NCI-H526 treated with DMSO at 0.1 percent for 48 hours (cell line): ENCODE data around the gene ARMC9.
"Not testable (repeated sequence)": the region's sequence is repeated elsewhere in the genome, so short reads cannot be mapped to it uniquely, and the experiment has no call there.

Source experiments
- DNase-seq: peaks from one replicate; lab custom pipeline; 2025; lab: John Stamatoyannopoulos, UW

The ARMC9 gene

GRCh38 chr2:231399046-231399852, 200.8 kb downstream of the ARMC9 start:
- no peak for DNase-seq

- no peak for DNase-seq
Measured at GRCh38 chr2:231399853-231400680, 201.6 kb downstream of the ARMC9 start.

- not testable (repeated sequence) for DNase-seq
Measured at GRCh38 chr2:231400681-231401080, 202.2 kb downstream of the ARMC9 start.

GRCh38 chr2:231401101-231401500, 202.7 kb downstream of the ARMC9 start:
- not testable (repeated sequence) for DNase-seq

GRCh38 chr2:231403421-231404182, 205.2 kb downstream of the ARMC9 start:
- not testable (repeated sequence) for DNase-seq

- DNase-seq, result not testable (repeated sequence)
Measured at GRCh38 chr2:231404183-231404578, 205.8 kb downstream of the ARMC9 start.

- DNase-seq, result not testable (repeated sequence)
Measured at GRCh38 chr2:231405601-231406367, 207.4 kb downstream of the ARMC9 start.

GRCh38 chr2:231407686-231408085, 209.3 kb downstream of the ARMC9 start:
- DNase-seq, result not testable (repeated sequence)

- not testable (repeated sequence) for DNase-seq
Measured at GRCh38 chr2:231408304-231408703, 209.9 kb downstream of the ARMC9 start.

- no peak for DNase-seq
Measured at GRCh38 chr2:231409776-231410175, 211.3 kb downstream of the ARMC9 start.

GRCh38 chr2:231410293-231411004, 212.0 kb downstream of the ARMC9 start:
- no peak for DNase-seq

GRCh38 chr2:231411237-231411636, 212.8 kb downstream of the ARMC9 start:
- no peak for DNase-seq

- DNase-seq, result peak; percentile 68
Measured at GRCh38 chr2:231411831-231412617, 213.6 kb downstream of the ARMC9 start.

GRCh38 chr2:231412618-231412963, 214.2 kb downstream of the ARMC9 start:
- no peak for DNase-seq

- no peak for DNase-seq
Measured at GRCh38 chr2:231413456-231413855, 215.0 kb downstream of the ARMC9 start.

- no peak for DNase-seq
Measured at GRCh38 chr2:231413921-231414476, 215.6 kb downstream of the ARMC9 start.

GRCh38 chr2:231415029-231415428, 216.6 kb downstream of the ARMC9 start:
- no peak for DNase-seq

- no peak for DNase-seq
Measured at GRCh38 chr2:231418820-231419640, 220.6 kb downstream of the ARMC9 start.

- DNase-seq, result no peak
Measured at GRCh38 chr2:231421051-231421580, 222.7 kb downstream of the ARMC9 start.
